Stimulated activated CD8-positive, alpha-beta memory T cell treated with anti-CD3 and anti-CD28 coated beads, Interleukin-12 subunit alpha, Interleukin-12 subunit beta, amount 100 ng/mL, for 24 hours (primary cell): ENCODE results near the gene EIF4E2.
"Not testable (repeated sequence)": the region's sequence is repeated elsewhere in the genome, so short reads cannot be mapped to it uniquely, and the experiment has no call there.

Experiments
- DNase-seq: peaks from one replicate; pipeline ENCODE4 v3.0.0-alpha.2; 2020; ENCODE audit errors: extremely low read depth

Gene EIF4E2

DNA sequence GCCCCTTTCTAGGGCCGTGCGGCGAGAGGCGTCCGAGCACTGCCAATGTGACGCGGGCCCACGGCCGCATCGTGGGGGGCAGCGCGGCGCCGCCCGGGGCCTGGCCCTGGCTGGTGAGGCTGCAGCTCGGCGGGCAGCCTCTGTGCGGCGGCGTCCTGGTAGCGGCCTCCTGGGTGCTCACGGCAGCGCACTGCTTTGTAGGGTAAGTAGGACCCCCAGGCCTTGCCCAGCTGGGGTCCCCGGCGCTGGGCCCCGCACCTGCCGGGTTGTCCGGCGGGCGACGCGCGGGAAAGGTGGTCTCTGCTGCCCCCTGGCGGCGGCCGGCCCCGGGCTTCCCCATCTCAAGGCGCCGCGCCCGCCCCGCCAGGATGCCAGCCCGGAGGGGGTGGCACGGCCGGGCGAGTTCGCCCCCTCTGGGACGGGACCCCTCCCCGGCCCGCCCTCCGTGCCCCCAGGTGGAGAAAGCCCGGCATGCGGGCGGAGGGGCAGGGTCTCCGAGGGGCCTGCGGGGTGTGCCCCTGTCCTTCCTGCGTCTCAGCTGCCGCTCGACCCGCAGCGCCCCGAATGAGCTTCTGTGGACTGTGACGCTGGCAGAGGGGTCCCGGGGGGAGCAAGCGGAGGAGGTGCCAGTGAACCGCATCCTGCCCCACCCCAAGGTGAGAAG, 28.4 kb upstream of the EIF4E2 start:
- peak; percentile 22 for DNase-seq

DNA sequence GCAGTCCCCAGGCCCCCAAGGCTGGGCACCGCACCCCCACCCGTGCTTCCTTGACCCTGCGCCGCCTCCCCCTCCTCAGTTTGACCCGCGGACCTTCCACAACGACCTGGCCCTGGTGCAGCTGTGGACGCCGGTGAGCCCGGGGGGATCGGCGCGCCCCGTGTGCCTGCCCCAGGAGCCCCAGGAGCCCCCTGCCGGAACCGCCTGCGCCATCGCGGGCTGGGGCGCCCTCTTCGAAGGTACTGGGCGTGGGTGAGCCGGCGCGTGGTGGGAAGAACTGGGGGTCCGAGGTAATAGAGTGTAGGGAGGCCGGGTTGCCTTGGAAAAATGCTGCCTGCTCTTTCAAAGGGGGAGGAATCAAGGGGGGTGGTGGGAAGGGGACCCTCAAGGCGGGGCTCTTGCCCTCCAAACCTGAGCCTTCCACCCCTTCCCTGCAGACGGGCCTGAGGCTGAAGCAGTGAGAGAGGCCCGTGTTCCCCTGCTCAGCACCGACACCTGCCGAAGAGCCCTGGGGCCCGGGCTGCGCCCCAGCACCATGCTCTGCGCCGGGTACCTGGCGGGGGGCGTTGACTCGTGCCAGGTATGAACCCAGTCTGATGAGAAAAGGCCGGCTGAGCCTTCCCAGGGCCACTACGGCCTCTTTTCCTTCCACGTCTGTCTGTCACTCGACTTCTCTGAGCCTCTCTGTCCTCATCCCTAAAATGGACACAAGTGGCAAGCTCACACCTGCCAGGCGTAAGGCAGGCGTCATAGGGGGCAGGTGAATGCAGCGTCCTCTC, 27.7 kb upstream of the EIF4E2 start:
- no peak for DNase-seq

DNA sequence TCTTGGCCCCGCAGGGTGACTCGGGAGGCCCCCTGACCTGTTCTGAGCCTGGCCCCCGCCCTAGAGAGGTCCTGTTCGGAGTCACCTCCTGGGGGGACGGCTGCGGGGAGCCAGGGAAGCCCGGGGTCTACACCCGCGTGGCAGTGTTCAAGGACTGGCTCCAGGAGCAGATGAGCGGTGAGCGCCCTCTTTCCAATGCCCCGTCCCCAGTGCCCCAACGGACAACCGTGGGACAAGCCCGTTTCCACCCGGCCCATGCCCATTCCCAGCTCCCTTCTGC, 27.1 kb upstream of the EIF4E2 start:
- DNase-seq = no peak

DNA sequence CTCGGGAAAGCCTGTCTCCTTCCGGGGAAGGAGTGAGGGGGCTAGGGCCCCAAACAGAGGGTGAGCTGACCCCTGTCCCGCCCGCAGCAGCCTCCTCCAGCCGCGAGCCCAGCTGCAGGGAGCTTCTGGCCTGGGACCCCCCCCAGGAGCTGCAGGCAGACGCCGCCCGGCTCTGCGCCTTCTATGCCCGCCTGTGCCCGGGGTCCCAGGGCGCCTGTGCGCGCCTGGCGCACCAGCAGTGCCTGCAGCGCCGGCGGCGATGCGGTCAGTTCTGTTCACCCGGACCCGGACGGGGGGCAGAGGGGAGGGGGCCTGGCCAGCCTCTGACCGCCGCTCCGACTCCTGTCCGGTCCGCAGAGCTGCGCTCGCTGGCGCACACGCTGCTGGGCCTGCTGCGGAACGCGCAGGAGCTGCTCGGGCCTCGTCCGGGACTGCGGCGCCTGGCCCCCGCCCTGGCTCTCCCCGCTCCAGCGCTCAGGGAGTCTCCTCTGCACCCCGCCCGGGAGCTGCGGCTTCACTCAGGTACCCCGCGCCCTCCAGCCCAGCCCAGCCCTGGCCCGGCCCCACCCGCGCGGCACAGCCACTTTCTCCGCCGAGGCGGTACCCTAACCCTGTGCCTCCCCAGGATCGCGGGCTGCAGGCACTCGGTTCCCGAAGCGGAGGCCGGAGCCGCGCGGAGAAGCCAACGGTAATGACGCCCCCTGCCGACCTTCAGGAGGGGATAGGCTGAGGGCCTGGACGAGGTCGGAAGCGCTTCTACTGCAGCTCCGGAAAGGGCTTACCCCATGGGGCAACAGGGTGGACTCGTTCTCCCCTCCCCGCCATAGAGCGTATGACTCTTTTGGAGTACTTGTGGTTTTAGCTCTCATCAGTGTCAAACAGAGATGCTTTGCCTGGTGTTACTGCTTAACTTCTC, 26.5 kb upstream of the EIF4E2 start:
- no peak for DNase-seq

DNA sequence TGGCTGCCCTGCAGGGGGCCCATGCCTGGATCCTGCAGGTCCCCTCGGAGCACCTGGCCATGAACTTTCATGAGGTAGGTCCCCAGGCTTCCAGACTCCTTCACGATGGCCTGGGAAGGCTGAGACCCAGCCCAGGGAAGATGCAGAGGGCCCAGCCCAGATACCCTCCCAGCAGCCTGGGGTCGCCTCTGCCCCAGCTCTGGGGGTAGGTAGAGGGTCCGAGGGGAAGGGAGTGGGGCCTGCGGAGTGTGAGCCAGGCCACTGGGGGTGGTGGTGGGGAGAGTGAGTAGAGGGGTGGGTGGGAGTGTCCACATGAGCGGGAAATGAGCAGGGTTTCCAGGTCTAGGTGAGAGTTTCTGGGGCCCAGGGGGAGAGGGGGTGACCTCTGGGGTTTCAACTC, 25.7 kb upstream of the EIF4E2 start:
- DNase-seq = no peak

DNA sequence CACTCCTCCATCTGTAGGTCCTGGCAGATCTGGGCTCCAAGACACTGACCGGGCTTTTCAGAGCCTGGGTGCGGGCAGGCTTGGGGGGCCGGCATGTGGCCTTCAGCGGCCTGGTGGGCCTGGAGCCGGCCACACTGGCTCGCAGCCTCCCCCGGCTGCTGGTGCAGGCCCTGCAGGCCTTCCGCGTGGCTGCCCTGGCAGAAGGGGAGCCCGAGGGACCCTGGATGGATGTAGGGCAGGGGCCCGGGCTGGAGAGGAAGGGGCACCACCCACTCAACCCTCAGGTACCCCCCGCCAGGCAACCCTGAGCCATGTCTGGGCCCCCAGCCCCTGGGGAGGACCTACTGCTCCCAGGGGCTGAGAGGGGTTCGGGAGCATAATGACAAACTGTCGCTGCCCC, 25.3 kb upstream of the EIF4E2 start:
- DNase-seq = no peak

DNA sequence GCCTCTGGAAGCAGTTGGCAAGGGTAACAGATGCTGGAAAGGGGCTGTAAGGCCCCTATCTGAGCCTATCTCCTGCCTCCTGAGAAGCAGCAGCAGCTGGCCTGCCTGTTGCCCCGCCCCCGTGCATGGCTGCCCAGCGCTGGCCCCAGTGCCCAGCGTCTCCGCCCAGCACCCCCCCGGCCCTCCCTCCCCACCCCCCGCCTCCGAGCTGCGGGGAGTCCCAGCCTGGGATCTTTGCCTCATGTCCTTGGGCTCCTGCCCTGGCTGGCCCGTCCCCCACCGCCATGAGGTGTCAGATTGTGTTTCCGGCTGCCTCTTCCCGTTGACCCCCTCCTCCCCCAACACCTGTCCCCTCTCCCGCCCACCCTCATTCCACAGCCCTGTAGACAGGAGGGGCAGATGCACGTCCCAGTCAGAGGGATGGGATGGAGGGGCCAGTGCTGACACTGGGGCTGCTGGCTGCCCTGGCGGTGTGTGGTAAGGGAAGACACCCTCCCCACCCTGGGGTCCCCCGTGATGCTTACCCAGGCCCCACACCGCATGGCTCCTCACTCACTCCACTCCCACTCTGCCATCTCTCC, 24.6 kb upstream of the EIF4E2 start, which contains the start of gene CHRND:
TSS of gene CHRND (plus strand) at position 370 of the 581 bp plus-strand sequence. CDS start at position 426, 56 bp downstream.
- DNase-seq = no peak

DNA sequence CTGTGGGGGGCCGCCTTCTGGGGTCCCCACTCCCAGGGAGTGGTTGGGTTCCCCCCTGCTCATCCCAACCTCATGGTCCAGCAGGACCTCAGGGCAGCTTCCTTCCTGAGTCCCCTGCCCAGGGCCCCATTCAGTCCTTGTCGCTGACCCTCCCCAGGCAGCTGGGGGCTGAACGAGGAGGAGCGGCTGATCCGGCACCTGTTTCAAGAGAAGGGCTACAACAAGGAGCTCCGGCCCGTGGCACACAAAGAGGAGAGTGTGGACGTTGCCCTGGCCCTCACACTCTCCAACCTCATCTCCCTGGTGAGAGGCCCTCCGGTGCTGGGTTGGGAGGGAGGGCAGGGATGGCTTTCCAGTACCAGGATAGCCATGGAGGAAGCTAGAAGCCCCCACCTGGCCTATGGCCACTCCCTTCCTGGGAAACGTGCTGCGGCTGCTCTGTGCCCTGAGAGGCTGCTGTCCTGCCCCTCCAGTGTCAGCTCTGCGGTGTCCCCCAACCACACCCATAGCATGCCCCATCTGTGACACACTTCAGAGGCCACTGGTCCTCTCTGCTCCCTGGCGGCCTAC, 24.0 kb upstream of the EIF4E2 start:
- no peak for DNase-seq

DNA sequence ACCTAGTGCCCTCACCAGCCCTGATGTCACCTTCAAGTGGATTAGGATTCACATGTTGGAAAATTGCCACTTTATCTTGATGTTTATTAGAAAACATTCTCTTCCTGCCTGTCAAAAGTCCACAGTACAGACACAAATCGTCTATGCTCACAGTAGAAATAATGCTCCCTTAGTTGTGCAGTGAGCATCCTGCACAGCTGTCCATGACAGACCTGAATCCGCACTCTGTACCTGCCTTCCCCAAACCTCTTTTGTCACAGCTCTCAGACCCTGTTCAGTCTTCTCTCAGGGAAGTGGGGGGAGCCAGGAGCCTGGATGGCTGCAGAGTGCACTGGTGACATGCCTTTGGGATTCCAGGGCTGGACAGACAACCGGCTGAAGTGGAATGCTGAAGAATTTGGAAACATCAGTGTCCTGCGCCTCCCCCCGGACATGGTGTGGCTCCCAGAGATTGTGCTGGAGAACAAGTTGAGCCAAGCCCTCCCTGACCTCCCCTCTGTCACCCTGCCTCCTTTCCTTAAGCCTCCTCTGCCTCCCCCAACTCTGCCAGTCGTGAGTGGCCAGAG, 22.5 kb upstream of the EIF4E2 start:
- no peak for DNase-seq

DNA sequence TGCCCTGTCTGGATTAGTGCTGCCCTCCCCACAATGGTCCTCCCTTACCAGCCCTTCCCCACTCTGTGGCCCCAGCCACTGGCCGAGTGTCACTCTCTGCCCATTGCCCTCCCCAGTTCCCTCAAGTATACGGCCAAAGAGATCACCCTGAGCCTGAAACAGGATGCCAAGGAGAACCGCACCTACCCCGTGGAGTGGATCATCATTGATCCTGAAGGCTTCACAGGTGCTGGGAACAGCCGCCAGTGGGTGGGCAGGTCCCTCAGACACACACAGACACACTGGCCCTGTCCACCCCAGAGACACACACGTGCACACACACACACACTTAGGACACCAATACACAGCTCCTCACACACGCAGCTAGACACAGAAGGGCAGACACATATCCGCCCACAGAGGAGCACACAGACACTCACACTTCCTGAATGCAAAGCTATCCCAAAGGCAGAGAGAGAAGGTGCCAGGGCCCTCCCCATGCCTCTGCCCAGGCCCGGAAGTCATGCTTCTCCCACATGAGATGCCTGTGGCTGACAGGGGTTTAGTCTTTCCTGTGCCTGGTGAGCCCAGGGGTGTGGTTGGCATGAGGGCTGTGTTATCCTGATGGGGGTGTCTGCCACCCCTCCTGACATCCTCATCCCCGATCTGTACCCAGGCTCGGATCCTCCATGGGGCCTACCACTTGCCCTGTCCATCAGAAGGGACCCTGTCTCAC, 21.6 kb upstream of the EIF4E2 start:
- no peak for DNase-seq

DNA sequence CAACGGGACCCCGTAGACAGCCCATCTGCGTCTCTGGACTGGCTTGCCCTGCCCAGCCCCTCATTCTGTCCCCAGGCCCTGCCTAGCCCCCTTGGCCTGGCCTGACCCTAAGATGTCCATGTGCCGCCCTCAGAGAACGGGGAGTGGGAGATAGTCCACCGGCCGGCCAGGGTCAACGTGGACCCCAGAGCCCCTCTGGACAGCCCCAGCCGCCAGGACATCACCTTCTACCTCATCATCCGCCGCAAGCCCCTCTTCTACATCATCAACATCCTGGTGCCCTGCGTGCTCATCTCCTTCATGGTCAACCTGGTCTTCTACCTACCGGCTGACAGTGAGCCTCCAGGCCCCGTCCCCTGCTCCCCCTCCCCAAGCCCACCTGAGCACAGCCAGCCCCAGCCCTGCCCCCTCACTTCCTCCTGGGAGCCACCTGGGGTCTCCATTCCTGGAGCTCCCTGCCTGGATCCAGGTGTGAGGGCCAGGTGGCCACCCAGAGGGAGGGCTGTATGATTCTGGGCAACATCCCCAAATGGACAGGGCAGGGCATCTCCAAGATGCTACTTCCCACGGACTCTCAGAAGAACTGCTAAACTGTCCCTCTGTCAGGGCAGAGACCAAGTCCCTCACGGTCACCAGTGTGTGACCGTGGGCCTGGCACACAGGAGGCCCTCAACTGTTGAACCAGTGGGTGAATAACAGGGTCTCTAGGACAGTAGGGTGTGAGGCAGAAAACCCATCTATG, 20.5 kb upstream of the EIF4E2 start:
- no peak for DNase-seq

DNA sequence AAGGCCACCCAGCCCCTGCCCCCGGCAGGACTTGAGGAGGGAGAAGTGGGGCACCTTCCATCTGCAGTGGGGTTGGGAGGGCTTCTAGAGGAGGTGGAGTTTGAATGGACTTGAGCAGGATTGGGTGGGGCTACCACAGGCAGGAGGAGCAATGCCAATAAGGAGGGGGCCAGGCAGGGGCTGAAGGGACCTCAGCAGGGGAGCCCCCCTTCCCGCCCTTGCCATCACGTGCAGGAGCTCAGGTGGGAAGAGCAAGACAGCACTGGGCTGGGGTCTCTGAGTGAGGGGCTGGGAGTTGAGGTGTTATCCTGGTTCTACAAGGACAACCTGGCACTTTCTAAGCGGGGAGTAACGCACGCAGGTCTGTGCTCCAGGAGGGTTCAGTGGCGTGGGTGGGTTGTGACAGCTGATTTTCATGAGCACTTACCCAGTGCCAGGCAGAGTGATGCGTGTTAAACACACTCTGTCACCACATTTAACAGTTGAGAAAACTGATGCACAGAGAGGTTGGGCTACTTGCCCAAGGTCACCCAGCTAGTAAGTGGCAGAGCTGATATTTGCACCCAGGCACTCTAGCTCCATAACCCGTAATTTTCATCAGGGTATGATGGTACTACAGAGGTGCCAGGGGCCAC, 19.7 kb upstream of the EIF4E2 start:
- DNase-seq = no peak

DNA sequence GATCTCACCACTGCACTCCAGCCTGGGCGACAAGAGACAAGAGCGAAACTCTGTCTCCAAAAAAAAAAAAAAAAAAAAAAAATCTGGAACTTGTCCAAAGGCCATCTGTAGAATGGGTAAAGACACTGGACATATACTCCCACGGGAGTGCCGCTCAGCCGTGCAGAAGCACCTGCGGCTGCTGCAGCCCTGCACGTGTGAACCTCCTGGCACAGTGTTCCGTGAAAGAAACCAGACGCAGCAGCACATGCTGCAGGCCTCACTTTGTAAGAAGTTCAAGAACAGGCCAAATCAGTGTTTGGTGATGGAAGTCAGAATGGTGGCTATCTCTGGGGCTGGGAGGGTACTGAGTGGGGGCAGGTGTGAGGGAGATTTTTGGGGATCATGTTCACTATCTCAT, 18.1 kb upstream of the EIF4E2 start:
- no peak for DNase-seq

DNA sequence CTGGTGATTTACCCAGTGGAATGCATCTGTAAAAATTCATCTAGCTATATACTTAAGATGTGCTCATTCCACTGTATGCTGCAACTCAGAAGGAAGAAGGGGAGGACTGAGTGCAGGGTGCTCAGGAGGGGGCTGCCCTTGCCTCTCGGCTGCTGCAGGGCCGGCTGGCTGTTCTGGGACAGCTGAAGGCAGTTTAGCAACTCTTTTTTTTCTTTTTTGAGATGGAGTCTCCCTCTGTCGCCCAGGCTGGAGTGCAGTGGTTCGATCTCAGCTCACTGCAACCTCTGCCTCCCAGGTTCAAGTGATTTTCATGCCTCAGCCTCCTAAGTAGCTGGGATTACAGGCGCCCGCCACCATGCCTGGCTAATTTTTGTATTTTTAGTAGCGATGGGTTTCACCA, 17.7 kb upstream of the EIF4E2 start:
- not testable (repeated sequence) for DNase-seq

DNA sequence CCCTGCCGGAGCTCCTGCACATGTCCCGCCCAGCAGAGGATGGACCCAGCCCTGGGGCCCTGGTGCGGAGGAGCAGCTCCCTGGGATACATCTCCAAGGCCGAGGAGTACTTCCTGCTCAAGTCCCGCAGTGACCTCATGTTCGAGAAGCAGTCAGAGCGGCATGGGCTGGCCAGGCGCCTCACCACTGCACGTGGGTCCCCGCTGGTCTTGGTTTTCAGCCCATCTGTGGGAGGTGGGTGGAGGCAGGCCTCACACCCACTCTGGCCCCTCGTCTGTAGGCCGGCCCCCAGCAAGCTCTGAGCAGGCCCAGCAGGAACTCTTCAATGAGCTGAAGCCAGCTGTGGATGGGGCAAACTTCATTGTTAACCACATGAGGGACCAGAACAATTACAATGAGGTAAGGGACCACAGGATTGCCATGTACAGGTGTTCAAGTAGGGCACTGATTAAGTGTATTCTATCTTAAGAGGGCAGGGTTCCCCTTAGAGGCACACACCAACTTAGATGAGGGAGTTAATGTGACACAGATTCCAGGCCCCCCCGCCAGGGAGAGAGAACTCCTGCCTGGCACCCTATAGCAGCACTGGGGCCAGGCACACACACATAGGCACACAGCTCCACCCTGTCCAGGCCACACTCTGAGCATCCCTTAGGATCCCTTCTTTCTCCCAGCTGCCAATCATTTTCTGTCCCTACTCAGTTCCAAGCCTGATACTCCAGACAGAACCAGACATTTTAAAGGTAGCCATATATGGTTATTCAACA, 16.4 kb upstream of the EIF4E2 start:
- no peak for DNase-seq

DNA sequence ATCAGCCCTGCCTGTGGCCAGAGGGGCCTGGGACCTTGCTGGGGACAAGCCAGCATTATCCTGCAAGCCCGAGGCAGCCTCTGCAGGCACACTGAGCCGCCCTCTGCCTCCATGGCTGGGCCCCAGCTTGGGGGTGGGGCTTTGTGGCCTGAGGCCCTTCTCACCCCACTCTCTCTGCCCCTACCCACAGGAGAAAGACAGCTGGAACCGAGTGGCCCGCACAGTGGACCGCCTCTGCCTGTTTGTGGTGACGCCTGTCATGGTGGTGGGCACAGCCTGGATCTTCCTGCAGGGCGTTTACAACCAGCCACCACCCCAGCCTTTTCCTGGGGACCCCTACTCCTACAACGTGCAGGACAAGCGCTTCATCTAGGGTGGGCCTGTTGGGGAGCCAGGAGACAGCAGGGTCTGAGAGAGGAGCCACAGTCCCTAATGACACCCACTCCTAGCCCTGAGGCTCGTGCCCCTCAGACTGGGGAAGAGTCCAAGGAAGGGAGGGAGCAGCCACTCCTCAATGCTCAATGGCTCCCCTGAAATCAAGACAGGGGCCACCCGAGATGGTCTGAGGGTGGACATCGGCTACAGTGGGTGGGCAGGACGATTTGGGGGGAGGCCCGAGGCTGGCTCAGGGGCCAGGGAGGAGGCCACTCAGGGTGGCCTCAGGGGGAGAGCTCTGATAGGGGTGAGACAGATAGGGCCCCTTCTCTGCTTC, 15.4 kb upstream of the EIF4E2 start:
- DNase-seq = no peak

DNA sequence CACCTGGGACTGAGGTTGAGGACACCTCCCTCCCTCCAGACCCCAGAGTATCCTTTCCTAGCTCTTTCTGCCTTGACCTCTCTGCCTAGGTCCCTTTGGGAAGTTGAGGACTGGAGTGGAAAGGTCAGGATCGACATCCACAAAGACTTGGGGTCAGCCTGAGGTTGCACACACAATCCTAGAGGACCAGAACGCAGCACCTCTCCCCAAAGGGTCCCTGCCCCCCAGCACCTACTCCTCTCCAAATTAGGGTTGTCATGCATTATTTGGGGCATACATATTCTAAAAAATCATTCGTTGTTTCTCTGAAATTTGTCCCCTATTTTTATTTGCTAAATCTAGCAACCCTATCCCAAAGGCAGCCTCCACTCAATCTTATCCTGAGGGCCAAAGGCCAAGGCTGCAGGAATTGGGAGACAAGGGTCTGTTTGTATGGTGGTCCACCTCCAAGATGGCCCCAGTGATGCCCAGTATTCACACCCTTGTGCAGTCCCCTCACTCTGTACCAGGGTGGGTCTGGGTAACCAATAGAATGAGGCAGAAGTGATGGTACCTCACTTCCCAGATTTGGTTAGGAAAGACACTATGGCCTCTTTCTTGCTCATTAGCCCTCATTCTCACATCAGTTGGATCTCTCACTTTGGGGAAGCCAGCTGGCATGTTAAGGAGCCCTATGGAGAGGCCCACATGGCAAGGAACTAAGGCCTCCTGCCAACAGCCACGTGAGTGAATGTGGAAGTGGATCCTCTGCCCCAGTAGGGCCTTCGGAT, 14.5 kb upstream of the EIF4E2 start:
- DNase-seq = no peak

DNA sequence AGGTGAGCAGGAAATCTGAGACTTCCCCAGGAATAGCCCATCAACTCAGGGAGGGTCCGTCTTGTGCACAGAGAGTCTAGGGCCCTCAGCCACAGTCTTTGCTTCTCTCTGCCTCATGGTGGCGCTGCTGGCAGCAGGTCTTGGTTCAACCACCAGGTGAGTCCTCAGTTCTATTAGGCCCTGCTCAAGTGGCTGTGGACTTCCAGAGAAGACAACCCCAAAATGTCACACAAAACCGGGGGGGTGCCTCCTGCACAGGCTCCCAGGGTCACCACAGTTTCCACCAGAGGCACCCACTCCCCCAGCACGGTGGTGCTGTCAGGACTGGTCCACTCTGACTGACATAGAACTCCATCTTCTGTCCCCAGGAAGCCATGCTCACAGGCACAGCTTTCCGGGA, 13.4 kb upstream of the EIF4E2 start:
- no peak for DNase-seq
